IMR-90 (cell line): ENCODE data around the gene LSM14B.

Source experiments
- BHLHE40 ChIP-seq: fragments of 150-350 bp; IDR thresholded peaks from 2 replicates; pipeline ENCODE4 v1.6.1; 2016; ENCODE audit warnings: mild to moderate bottlenecking, low read depth, low read length
- CTCF ChIP-seq: conservative IDR thresholded peaks from 2 replicates; pipeline ENCODE4 v1.5.1; 2012; ENCODE audit warnings: mild to moderate bottlenecking, low read depth, low read length, improper control_type of control experiment
- MAZ ChIP-seq: IDR thresholded peaks from 2 replicates; pipeline ENCODE4 v1.6.1; 2012; ENCODE audit warnings: low read depth, mild to moderate bottlenecking, low read length, improper control_type of control experiment, moderate library complexity, borderline replicate concordance
- POLR2A ChIP-seq: IDR thresholded peaks from 2 replicates; pipeline ENCODE4 v1.6.1; 2012; ENCODE audit warnings: mild to moderate bottlenecking, low read depth, low read length
- RCOR1 ChIP-seq: IDR thresholded peaks from 2 replicates; pipeline ENCODE4 v1.6.1; 2012; ENCODE audit warnings: mild to moderate bottlenecking, low read length, improper control_type of control experiment; ENCODE audit not compliant: insufficient replicate concordance
- RFX5 ChIP-seq: IDR thresholded peaks from 2 replicates; pipeline ENCODE4 v1.8.0; 2012; ENCODE audit warnings: low read depth, mild to moderate bottlenecking, low read length, moderate library complexity

GRCh38 chr20:62159839-62160238 is 37.6 kb downstream of the LSM14B start:
- TF ChIP-seq CTCF = no peak
- TF ChIP-seq RCOR1 = no peak
- TF ChIP-seq RFX5 = no peak
- TF ChIP-seq POLR2A = no peak
- no peak for TF ChIP-seq BHLHE40
- TF ChIP-seq MAZ = no peak
